Testis (tissue), 3 donors: ENCODE results near the gene FOXN3. TPM values are rescaled to one million over a fixed set of nuclear protein-coding genes. Genes with fewer than 3 reads are reported as not detected.

Source experiments
- DNase-seq: peaks from one replicate; pipeline ENCODE4 v3.0.0-alpha.2; 2019
- H3K27ac ChIP-seq, 2 donors: fragments of 200-600 bp; sonication (generic); one replicate each; pipeline ENCODE4 v1.5.1; 2019
- H3K27me3 ChIP-seq: fragments of 200-600 bp; sonication (generic); one replicate; pipeline ENCODE4 v1.5.1; 2019
- H3K36me3 ChIP-seq: fragments of 200-600 bp; sonication (generic); one replicate; pipeline ENCODE4 v1.5.1; 2017; ENCODE audit warnings: low read depth; ENCODE audit errors: missing control alignments
- H3K4me1 ChIP-seq: fragments of 200-600 bp; sonication (generic); one replicate; pipeline ENCODE4 v1.5.1; 2019
- H3K4me3 ChIP-seq, 2 donors: fragments of 200-600 bp; sonication (generic); one replicate each; pipeline ENCODE4 v1.5.1; 2017 to 2019
- H3K9me3 ChIP-seq: fragments of 200-600 bp; sonication (generic); one replicate; pipeline ENCODE4 v1.5.1; 2017
- POLR2A ChIP-seq: fragments of 450-650 bp; IDR thresholded peaks from one replicate; pipeline ENCODE4 v1.6.1; 2017; ENCODE audit warnings: antibody characterized with exemption, mild to moderate bottlenecking, moderate library complexity
- WGBS, 2 donors: methylation state at CpG; one replicate each; pipeline ENCODE4 v1.1.5; 2018; 5-methylcytosine and 5-hydroxymethylcytosine counted together
- intact Hi-C: fragments of 100-400 bp; cut with DNase I; formaldehyde crosslinking; loops from one replicate; pipeline ENCODE4 v1.15.1; 2023; ENCODE audit warnings: low total_unique reads
- polyA plus RNA-seq: library from polyadenylated mRNA; stranded (reverse); fragments of 350-450 nt; fragmentation: Illumina TruSeq; extraction: RNeasy Lipid Tissue Mini Kit (QIAGEN cat#74804); gene quantifications from one replicate; pipeline ENCODE4 v1.2.3, GENCODE V29; 2014; ENCODE audit warnings: low read depth, low replicate concordance; ENCODE audit not compliant: insufficient read depth
- total RNA-seq, 2 donors: library from RNA; depleted of rRNA; stranded (reverse); fragments of >200 nt; gene quantifications; one replicate each; pipeline ENCODE4 v1.2.3, GENCODE V29; 2016
- TF ChIP-seq, protein P1 (sequence below), 3 experiments: fragments of 450-650 bp in 2 of 3; fragments of 200-600 bp in 1 of 3; sonication (generic) in 1 of 3; IDR thresholded peaks; one replicate each; pipeline ENCODE4 v1.5.1; 2016 to 2019; ENCODE audit warnings: antibody characterized with exemption in 3 of 3, mild to moderate bottlenecking in 2 of 3, moderate library complexity in 1 of 3

FOXN3 gene
- total and polyA plus RNA-seq, 3 donors from 2014 or later = 40.7 to 103 (median 100) TPM

DNA sequence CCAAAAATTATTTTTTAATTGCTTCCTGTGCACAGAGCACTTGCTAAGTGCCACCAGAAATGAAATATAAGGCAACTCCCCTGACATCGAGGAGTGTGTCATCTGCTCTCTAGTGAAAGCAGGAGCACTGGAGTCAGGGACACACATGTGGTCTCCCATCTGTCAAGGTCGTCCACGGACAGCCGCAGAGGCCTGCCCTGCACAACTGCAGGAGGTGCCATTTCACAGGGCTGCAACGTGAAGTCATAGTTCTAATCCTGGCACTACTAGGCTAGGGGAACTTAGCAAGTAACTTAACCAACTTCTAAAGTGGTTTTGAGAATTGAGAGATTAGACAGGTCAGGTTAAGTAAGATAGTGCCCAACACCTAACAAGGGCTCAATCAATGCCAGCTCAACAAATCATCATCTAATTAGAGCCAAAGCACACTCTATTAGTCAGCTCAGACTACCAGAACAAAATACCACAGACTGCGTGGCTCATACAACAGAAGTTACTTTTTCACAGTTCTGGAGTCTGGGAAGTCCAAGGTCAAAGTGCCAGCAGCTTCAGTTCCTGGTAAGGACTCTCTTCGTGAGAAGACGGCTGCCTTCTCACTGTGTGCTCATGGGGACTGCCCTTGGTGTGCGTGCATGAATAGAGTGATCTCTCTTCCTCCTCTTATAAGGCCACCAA, 30.7 kb downstream of the FOXN3 start:
- TF ChIP-seq POLR2A = no peak
- TF ChIP-seq, protein P1, sequence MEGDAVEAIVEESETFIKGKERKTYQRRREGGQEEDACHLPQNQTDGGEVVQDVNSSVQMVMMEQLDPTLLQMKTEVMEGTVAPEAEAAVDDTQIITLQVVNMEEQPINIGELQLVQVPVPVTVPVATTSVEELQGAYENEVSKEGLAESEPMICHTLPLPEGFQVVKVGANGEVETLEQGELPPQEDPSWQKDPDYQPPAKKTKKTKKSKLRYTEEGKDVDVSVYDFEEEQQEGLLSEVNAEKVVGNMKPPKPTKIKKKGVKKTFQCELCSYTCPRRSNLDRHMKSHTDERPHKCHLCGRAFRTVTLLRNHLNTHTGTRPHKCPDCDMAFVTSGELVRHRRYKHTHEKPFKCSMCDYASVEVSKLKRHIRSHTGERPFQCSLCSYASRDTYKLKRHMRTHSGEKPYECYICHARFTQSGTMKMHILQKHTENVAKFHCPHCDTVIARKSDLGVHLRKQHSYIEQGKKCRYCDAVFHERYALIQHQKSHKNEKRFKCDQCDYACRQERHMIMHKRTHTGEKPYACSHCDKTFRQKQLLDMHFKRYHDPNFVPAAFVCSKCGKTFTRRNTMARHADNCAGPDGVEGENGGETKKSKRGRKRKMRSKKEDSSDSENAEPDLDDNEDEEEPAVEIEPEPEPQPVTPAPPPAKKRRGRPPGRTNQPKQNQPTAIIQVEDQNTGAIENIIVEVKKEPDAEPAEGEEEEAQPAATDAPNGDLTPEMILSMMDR (IDR thresholded peaks at IDR 0.05) = no peak
- no peaks in the 10 kb centered on the region for H3K27me3 ChIP-seq
- 43 to 53% methylated on average over 7 to 9 of the region's 9 CpGs for WGBS, 2 donors
- H3K4me3 ChIP-seq = no peak overlapping the region
- H3K9me3 ChIP-seq = no peaks in the 10 kb centered on the region
- intact Hi-C loops = no loop called here
- H3K36me3 ChIP-seq = no peaks in the 10 kb centered on the region
- DNase-seq = peak; percentile 67
- H3K27ac ChIP-seq = peak overlapping the region; percentile 72 to 78
- peaks cover 30% of the 10 kb centered on the region for H3K4me1 ChIP-seq

DNA sequence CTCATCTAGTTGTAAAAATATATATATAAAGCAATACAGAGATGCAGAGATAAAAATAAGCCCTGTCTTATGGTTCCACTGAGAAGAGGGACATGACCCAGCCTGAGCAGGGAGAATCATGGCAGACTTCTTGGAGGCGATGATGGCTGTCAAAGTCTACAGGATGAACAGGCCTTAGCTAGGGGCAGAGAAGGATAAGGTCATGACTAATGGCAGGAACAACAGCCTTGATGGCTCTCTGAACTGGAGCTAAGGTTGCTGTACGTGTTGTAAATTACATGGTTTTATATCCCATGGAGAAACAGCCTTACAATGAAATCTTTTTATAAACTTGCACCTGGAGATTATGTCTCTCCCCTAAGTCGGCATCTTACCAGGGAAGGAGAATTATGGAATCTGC, 32.4 kb downstream of the FOXN3 start:
- TF ChIP-seq POLR2A = no peak
- TF ChIP-seq, protein P1 (IDR thresholded peaks at IDR 0.05) = no peak
- intact Hi-C loops = no loop called here
- no peaks in the 10 kb centered on the region for H3K27me3 ChIP-seq
- H3K36me3 ChIP-seq = no peaks in the 10 kb centered on the region
- 94 to 96% methylated on average over 3 of the region's 3 CpGs for WGBS, 2 donors
- H3K27ac ChIP-seq = peak overlapping the region in 1 of 2 donors; percentile 78
- H3K4me3 ChIP-seq = no peak overlapping the region
- H3K4me1 ChIP-seq = peaks cover 18% of the 10 kb centered on the region
- no peak for DNase-seq
- no peaks in the 10 kb centered on the region for H3K9me3 ChIP-seq

DNA sequence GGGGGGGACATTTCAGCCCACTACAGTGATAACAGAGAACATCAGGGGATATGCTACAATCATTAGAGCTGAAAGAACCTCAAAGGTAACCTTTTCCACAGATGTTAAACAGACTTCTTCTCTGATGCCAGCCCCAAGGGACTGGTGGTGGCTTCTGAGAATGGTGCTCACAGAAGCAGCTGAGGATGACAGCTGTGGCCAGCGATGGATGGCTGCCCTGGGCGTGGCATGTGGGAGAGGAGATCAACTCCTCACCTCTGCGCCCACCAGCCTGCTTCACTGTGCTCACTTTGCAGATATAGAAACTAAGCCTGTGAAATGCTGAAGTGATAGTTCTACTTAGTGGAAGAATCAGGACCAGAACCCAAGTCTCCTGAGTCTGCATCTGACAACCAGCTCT, 33.0 kb downstream of the FOXN3 start:
- no peak for TF ChIP-seq POLR2A
- TF ChIP-seq, protein P1 (IDR thresholded peaks at IDR 0.05) = no peak
- H3K27me3 ChIP-seq = no peaks in the 10 kb centered on the region
- 97 to 100% methylated on average over 3 of the region's 3 CpGs for WGBS, 2 donors
- H3K27ac ChIP-seq = no peak overlapping the region
- intact Hi-C loops = no loop called here
- no peak overlapping the region for H3K4me3 ChIP-seq
- peaks cover 12% of the 10 kb centered on the region for H3K4me1 ChIP-seq
- no peak for DNase-seq
- H3K9me3 ChIP-seq = no peaks in the 10 kb centered on the region
- H3K36me3 ChIP-seq = no peaks in the 10 kb centered on the region

DNA sequence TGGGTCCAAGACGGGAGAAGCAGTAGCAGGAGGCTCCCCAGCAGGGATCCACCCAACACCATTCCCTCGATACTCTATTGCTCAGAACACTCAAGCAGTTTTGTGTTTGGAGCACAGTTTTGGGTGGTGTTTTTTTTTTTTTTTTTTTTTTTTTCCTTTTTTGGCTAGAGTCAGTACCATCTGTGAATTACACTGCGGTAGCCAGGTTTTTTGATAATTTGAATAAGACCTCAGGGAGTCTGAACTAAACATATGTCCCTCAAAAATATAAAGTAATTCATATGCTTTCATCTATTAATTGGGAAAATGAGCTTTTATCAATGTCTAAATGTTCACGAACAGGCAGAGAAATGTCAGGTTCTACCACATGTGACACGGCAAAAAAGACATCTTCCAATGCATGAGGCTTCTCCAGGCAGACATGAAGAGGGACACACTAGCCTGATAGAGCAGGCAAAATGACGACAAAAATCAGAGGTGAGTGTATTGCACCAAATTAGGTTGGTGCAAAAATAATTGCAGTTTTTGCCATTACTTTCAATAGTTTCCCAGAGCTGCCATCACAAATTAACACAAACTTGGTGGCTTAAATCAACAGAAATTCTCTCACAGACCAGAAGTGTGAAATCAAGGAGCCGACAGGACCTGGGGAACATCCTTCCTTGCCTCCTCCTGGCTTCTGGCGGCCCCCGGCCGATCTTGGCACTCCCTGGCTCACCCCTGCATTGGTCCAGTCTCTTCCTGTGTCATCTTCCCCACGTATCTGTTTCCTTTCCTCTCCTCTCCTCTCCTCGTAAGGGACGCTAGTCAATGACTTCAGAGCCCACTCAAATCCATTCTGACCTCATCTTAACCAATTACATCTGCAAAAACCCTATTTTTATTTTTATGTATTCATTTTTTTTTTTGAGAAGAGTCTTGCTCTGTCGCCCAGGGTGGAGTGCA, 33.9 kb downstream of the FOXN3 start:
- H3K27ac ChIP-seq = no peak overlapping the region
- no peaks in the 10 kb centered on the region for H3K36me3 ChIP-seq
- peaks cover 9% of the 10 kb centered on the region for H3K4me1 ChIP-seq
- H3K4me3 ChIP-seq = no peak overlapping the region
- WGBS, 2 donors = 84 to 88% methylated on average over 14 of the region's 14 CpGs
- intact Hi-C loops = no loop called here
- no peak for TF ChIP-seq POLR2A
- TF ChIP-seq, protein P1 (IDR thresholded peaks at IDR 0.05) = no peak
- DNase-seq = no peak
- H3K27me3 ChIP-seq = no peaks in the 10 kb centered on the region
- H3K9me3 ChIP-seq = no peaks in the 10 kb centered on the region
